22Rv1 (cell line): ENCODE measurements around the gene MPP3.

ENCODE experiments used
- CTCF ChIP-seq: fragments of 450-650 bp; IDR thresholded peaks from 2 replicates; pipeline ENCODE4 v1.5.1; 2017; ENCODE audit warnings: mild to moderate bottlenecking
- ZFX ChIP-seq: fragments of 450-650 bp; IDR thresholded peaks from 2 replicates; pipeline ENCODE4 v1.6.1; 2017; ENCODE audit warnings: antibody characterized with exemption, borderline replicate concordance

DNA sequence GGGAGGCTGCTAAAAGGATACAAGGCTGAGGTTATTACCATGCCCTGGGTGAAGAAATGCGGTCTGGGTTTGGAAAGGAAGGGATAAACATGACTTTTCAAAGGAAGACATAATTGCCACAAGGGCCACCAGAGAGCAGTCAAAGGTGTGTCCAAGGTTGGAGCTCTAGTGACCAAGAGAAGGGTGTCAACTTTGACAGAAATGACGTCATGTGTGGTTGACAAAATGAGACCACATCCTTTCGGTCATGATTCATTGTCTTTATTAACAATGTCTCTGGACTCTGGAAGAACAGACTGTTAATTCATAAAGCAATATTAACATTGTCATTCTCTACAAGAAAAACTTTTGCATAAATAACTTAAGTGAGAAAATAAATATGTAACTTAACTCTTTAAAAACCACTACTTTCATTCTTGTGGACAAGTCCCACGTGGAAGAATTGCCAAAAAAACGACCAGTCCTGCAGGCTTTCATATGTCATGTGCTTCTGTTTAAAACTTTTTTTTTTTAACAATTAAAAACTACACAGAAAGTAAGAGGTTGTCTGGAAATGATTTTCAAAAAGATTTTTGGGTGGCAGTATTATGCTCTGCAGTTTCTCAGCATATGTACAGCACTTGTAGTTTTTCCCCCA lies 79.3 kb downstream of the MPP3 start:
- TF ChIP-seq CTCF: no peak
- no peak for TF ChIP-seq ZFX
